SK-N-SH (cell line): ENCODE results near the gene LMNB1. TPM values are rescaled to one million over a fixed set of nuclear protein-coding genes. Genes with fewer than 3 reads are reported as not detected.
"Not testable (repeated sequence)": the region's sequence is repeated elsewhere in the genome, so short reads cannot be mapped to it uniquely, and the experiment has no call there.

Experiments used
- CTCF ChIA-PET: fragments of 300-600, 350-600 bp; formaldehyde crosslinking; extraction: SDS; loops from one replicate; lab custom pipeline; 2021; lab: Yijun Ruan, JAX
- POLR2A ChIA-PET: fragments of 350-600 bp; sonication (Branson Sonifier 250); formaldehyde crosslinking; extraction: SDS; loops from one replicate; lab custom pipeline; 2020; ENCODE audit warnings: antibody characterized with exemption, inconsistent platforms; lab: Yijun Ruan, JAX
- DNase-seq: peaks from one replicate; pipeline ENCODE4 v3.0.0; 2012
- H2AFZ ChIP-seq: fragments of 200-600 bp; sonication (generic); 2 replicates; pipeline ENCODE4 v1.8.1; 2016; ENCODE audit warnings: antibody characterized with exemption, mild to moderate bottlenecking, low read depth
- H3F3A ChIP-seq: fragments of 200-600 bp; sonication (generic); replicated peaks from 2 replicates; pipeline ENCODE3; 2016; ENCODE audit warnings: antibody characterized with exemption, mild to moderate bottlenecking; ENCODE audit not compliant: insufficient read depth
- H3K27ac ChIP-seq, 2 experiments: fragments of 200-500 bp in 1 of 2; fragments of 200-600 bp in 1 of 2; sonication (Bioruptor generic) in 1 of 2; sonication (generic), shearing (Covaris generic) in 1 of 2; 2 replicates each; pipeline versions ENCODE4 v1.5.1 to v1.6.1; 2014 to 2016; ENCODE audit warnings: low read depth in 2 of 2, inconsistent platforms in 1 of 2, low read length in 1 of 2, mild to moderate bottlenecking in 1 of 2, mixed read lengths in 1 of 2
- H3K27me3 ChIP-seq: fragments of 200-600 bp; sonication (generic), shearing (Covaris generic); 2 replicates; pipeline ENCODE4 v1.6.1; 2016; ENCODE audit warnings: mixed run types; ENCODE audit not compliant: insufficient read depth
- H3K36me3 ChIP-seq, 2 experiments: fragments of 200-500 bp in 1 of 2; fragments of 200-600 bp in 1 of 2; sonication (Bioruptor generic) in 1 of 2; sonication (generic) in 1 of 2; replicated peaks in 1 of 2; 2 replicates each; pipeline versions ENCODE3 to v1.5.1; 2014 to 2016; ENCODE audit warnings: low read length in 1 of 2, mild to moderate bottlenecking in 1 of 2; ENCODE audit not compliant: insufficient read depth in 2 of 2, control insufficient read depth in 1 of 2
- H3K4me1 ChIP-seq, 2 experiments: fragments of 200-500 bp in 1 of 2; fragments of 200-600 bp in 1 of 2; sonication (Bioruptor generic) in 1 of 2; sonication (generic), shearing (Covaris generic) in 1 of 2; 2 replicates each; pipeline versions ENCODE4 v1.5.1 to v1.6.1; 2014 to 2016; ENCODE audit warnings: low read depth in 1 of 2, low read length in 1 of 2, mixed run types in 1 of 2; ENCODE audit not compliant: insufficient read depth in 2 of 2, control insufficient read depth in 1 of 2
- H3K4me2 ChIP-seq: fragments of 200-600 bp; sonication (generic), shearing (Covaris generic); 2 replicates; pipeline ENCODE4 v1.6.1; 2017; ENCODE audit warnings: mixed run types
- H3K4me3 ChIP-seq, 2 experiments: fragments of 200-500 bp in 1 of 2; fragments of 200-600 bp in 1 of 2; sonication (Bioruptor generic) in 1 of 2; sonication (generic), shearing (Covaris generic) in 1 of 2; 2 replicates each; pipeline versions ENCODE4 v1.5.1 to v1.8.1; 2014 to 2016; ENCODE audit warnings: low read depth in 2 of 2, inconsistent platforms in 1 of 2, low read length in 1 of 2, mild to moderate bottlenecking in 1 of 2, mixed read lengths in 1 of 2, moderate library complexity in 1 of 2
- H3K79me2 ChIP-seq: fragments of 200-600 bp; sonication (generic); 2 replicates; pipeline ENCODE4 v1.8.1; 2017; ENCODE audit warnings: mild to moderate bottlenecking; ENCODE audit not compliant: insufficient read depth
- H3K9ac ChIP-seq: fragments of 200-600 bp; sonication (generic); 2 replicates; pipeline ENCODE4 v1.6.1; 2017; ENCODE audit warnings: mixed run types
- H3K9me2 ChIP-seq: fragments of 200-600 bp; sonication (generic); 2 replicates; pipeline ENCODE4 v1.6.1; 2017; ENCODE audit warnings: mixed run types
- H3K9me3 ChIP-seq: fragments of 200-600 bp; sonication (generic); 2 replicates; pipeline ENCODE4 v1.6.1; 2017; ENCODE audit warnings: mixed run types, mild to moderate bottlenecking, moderate library complexity
- H4K20me1 ChIP-seq: fragments of 200-600 bp; sonication (generic); 2 replicates; pipeline ENCODE4 v1.6.1; 2017; ENCODE audit warnings: mild to moderate bottlenecking, mixed run types; ENCODE audit not compliant: insufficient read depth
- ELF1 ChIP-seq: IDR thresholded peaks from 2 replicates; pipeline ENCODE4 v1.4.0; 2012
- EZH2phosphoT487 ChIP-seq: fragments of 200-600 bp; sonication (generic); IDR thresholded peaks from 2 replicates; pipeline ENCODE4 v1.6.1; 2017; ENCODE audit warnings: low read depth, mixed run types, mild to moderate bottlenecking, antibody characterized with exemption, moderate library complexity, borderline replicate concordance
- FOXJ3 ChIP-seq: sonication (generic); formaldehyde crosslinking; IDR thresholded peaks from 2 replicates; pipeline ENCODE4 v1.5.1; 2020; ENCODE audit warnings: mild to moderate bottlenecking, missing genetic modification reagents
- NRF1 ChIP-seq: IDR thresholded peaks from 2 replicates; pipeline ENCODE4 v1.6.1; 2012; ENCODE audit warnings: low read depth, mild to moderate bottlenecking, low read length
- RAD21 ChIP-seq: IDR thresholded peaks from 2 replicates; pipeline ENCODE4 v1.6.1; 2012; ENCODE audit warnings: mild to moderate bottlenecking, low read length
- RFX5 ChIP-seq: IDR thresholded peaks from 2 replicates; pipeline ENCODE4 v1.6.1; 2012; ENCODE audit warnings: mild to moderate bottlenecking, improper control_type of control experiment, low read length
- SIN3A ChIP-seq: IDR thresholded peaks from 2 replicates; pipeline ENCODE4 v1.6.1; 2012; ENCODE audit warnings: low read depth, mild to moderate bottlenecking, low read length, moderate library complexity, borderline replicate concordance
- TAF1 ChIP-seq: IDR thresholded peaks from 2 replicates; pipeline ENCODE4 v1.6.1; 2012; ENCODE audit warnings: low read depth, mild to moderate bottlenecking, low read length, moderate library complexity, borderline replicate concordance
- WGBS: methylation state at CpG from one replicate; pipeline ENCODE4 v1.1.6; 2017; ENCODE audit warnings: low lambda C conversion rate; 5-methylcytosine and 5-hydroxymethylcytosine counted together
- polyA plus RNA-seq, 3 experiments: library from polyadenylated mRNA; depleted of rRNA; stranded (reverse); fragments of >200 nt; gene quantifications; 2 replicates each; pipeline ENCODE4 v1.2.3, GENCODE V29; 2012

LMNB1 gene
- polyA plus RNA-seq, 1 of the 3 experiments (the other 2 are of a cell fraction): 34.9 TPM

- H2AFZ ChIP-seq, H3K9me3 ChIP-seq, H3K27me3 ChIP-seq, H3K9ac ChIP-seq, DNase-seq, POLR2A ChIA-PET, H3K36me3 ChIP-seq, H4K20me1 ChIP-seq, H3K4me1 ChIP-seq, H3K79me2 ChIP-seq, H3K27ac ChIP-seq, H3K9me2 ChIP-seq, H3K4me2 ChIP-seq, H3K4me3 ChIP-seq, H3F3A ChIP-seq: not testable (repeated sequence)
- CTCF ChIA-PET: interaction anchor here (1.0 kb wide), 1 partner anchor 11 kb away, joined by 3 read pairs; no protein-coding TSS in a partner anchor
- 94% methylated on average over 23 of the region's 27 CpGs for WGBS
Observed at GRCh38 chr5:126853541-126854307, 76.8 kb downstream of the LMNB1 start.

- Histone ChIP-seq H3K4me3 (no peak overlapping the region), H3K79me2 (no peaks in the 10 kb centered on the region)
- TF ChIP-seq RFX5: no peak
- no peak for TF ChIP-seq ELF1
- no peak for TF ChIP-seq NRF1
- TF ChIP-seq TAF1: no peak
- TF ChIP-seq, all 33 proteins: peak for 0
- no peaks in the 10 kb centered on the region for H3K9me3 ChIP-seq
- no peak overlapping the region for H3K9ac ChIP-seq
- H4K20me1 ChIP-seq: no peaks in the 10 kb centered on the region
- H3K9me2 ChIP-seq: no peaks in the 10 kb centered on the region
- no peak overlapping the region for H3K27ac ChIP-seq
- H3K4me2 ChIP-seq: no peak overlapping the region
- peaks cover 0 to 6% of the 10 kb centered on the region in 2 experiments; a peak in 1 of 4 replicates for H3K4me1 ChIP-seq
- WGBS: 91% methylated on average over 18 of the region's 35 CpGs
- ChIA-PET POLR2A (no interaction called here), CTCF (no interaction called here)
- no peak overlapping the region for H2AFZ ChIP-seq
- DNase-seq: no peak
- no peaks in the 10 kb centered on the region for H3K27me3 ChIP-seq
- H3K36me3 ChIP-seq: no peaks in the 10 kb centered on the region
- H3F3A ChIP-seq: no peaks in the 10 kb centered on the region
Observed at GRCh38 chr5:126854526-126855110, 77.7 kb downstream of the LMNB1 start.

DNA sequence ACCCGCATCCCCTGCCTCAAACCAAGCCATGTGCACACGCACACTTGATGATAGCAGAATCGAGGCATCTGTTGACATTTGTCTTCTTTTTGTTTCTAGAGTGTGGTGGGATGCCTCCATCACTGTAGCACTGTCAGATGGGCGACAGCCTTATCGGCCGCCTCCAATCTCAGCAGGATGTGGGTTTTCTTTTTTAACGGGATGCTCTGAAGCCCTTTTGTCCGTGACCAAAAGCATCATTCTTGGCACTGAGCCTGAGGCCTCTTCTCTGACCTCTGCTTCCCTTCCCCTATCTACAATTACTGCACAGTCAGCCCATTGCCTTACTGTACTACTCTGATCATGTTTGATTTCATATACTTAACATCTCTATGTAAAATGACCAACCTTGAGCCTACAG is 78.3 kb downstream of the LMNB1 start:
- TF ChIP-seq EZH2phosphoT487: no peak
- TF ChIP-seq RAD21: no peak
- TF ChIP-seq SIN3A: no peak
- TF ChIP-seq RFX5: no peak
- no peak for TF ChIP-seq FOXJ3 (CRISPR knock-in tag)
- TF ChIP-seq, all 33 proteins: peak for 0
- H3K9me3 ChIP-seq: no peaks in the 10 kb centered on the region
- no peak overlapping the region for H3K4me2 ChIP-seq
- WGBS: 85% methylated on average over 8 of the region's 8 CpGs
- H3K79me2 ChIP-seq: no peaks in the 10 kb centered on the region
- H3F3A ChIP-seq: no peaks in the 10 kb centered on the region
- H3K27ac ChIP-seq: no peak overlapping the region
- POLR2A ChIA-PET: no interaction called here
- no peaks in the 10 kb centered on the region for H3K36me3 ChIP-seq
- CTCF ChIA-PET: no interaction called here
- H4K20me1 ChIP-seq: no peaks in the 10 kb centered on the region
- H3K9ac ChIP-seq: no peak overlapping the region
- no peak overlapping the region for H3K4me3 ChIP-seq
- DNase-seq: no peak
- peaks cover 0 to 6% of the 10 kb centered on the region in 2 experiments; a peak in 1 of 4 replicates for H3K4me1 ChIP-seq
- H3K9me2 ChIP-seq: no peaks in the 10 kb centered on the region
- H3K27me3 ChIP-seq: no peaks in the 10 kb centered on the region
- H2AFZ ChIP-seq: no peak overlapping the region
